Ovary (tissue), 9 donors: ENCODE measurements around the gene CST3. TPM values are rescaled to one million over a fixed set of nuclear protein-coding genes. Genes with fewer than 3 reads are reported as not detected.

Experiments
- DNase-seq, 5 donors: peaks; one replicate each; pipeline ENCODE4 v3.0.0-alpha.2; 2019 to 2020
- H3K27ac ChIP-seq, 2 donors: fragments of 200-600 bp; one replicate each; pipeline versions ENCODE4 v1.5.1 to v1.8.0; 2019 to 2022
- H3K27me3 ChIP-seq: fragments of 200-600 bp; one replicate; pipeline ENCODE4 v1.8.0; 2022
- H3K36me3 ChIP-seq: fragments of 200-600 bp; sonication (generic); one replicate; pipeline ENCODE4 v1.5.1; 2019
- H3K4me1 ChIP-seq: one replicate; pipeline ENCODE4 v1.8.1; 2013; ENCODE audit warnings: mild to moderate bottlenecking, moderate library complexity; ENCODE audit not compliant: insufficient read depth
- H3K4me3 ChIP-seq: fragments of 200-600 bp; sonication (generic); one replicate; pipeline ENCODE4 v1.5.1; 2017
- H3K9me3 ChIP-seq, 2 donors: fragments of 200-600 bp in 1 of 2; sonication (generic) in 1 of 2; one replicate each; pipeline versions ENCODE4 v1.5.1 to v1.8.1; 2013 to 2019; ENCODE audit warnings: mild to moderate bottlenecking in 1 of 2, moderate library complexity in 1 of 2
- CTCF ChIP-seq, 3 donors: fragments of 450-650 bp in 2 of 3; fragments of 200-600 bp in 1 of 3; IDR thresholded peaks; one replicate each; pipeline versions ENCODE4 v1.5.1 to v1.8.0; 2016 to 2022; ENCODE audit warnings: antibody characterized with exemption in 3 of 3, mild to moderate bottlenecking in 1 of 3
- EP300 ChIP-seq: sonication (generic); formaldehyde crosslinking; IDR thresholded peaks from one replicate; pipeline ENCODE4 v1.6.1; 2017; ENCODE audit warnings: antibody characterized with exemption
- POLR2A ChIP-seq: fragments of 450-650 bp; IDR thresholded peaks from one replicate; pipeline ENCODE4 v1.6.1; 2017; ENCODE audit warnings: antibody characterized with exemption, mild to moderate bottlenecking, moderate library complexity
- WGBS, 3 donors: extraction: QIAGEN DNeasy Blood & Tissue Kit in 1 of 3; methylation state at CpG; one replicate each; pipeline versions ENCODE4 v1.1.5 to v1.1.7; 2013 to 2017; 5-methylcytosine and 5-hydroxymethylcytosine counted together
- intact Hi-C, 4 donors: fragments of 100-400 bp; cut with DNase I; formaldehyde crosslinking; loops; one replicate each; pipeline versions ENCODE4 v1.11.0 to v1.15.1; 2022 to 2023
- polyA plus RNA-seq, 2 donors: library from polyadenylated mRNA; stranded (reverse); fragments of 200-250 nt in 1 of 2; fragments of 350-450 nt in 1 of 2; fragmentation: Illumina TruSeq in 1 of 2; extraction: RNeasy Lipid Tissue Mini Kit (QIAGEN cat#74804) in 1 of 2; gene quantifications; one replicate each; pipeline ENCODE4 v1.2.3, GENCODE V29; 2013 to 2014
- total RNA-seq, 7 donors: library from RNA; depleted of rRNA in 2 of 7; stranded (reverse); fragments of >200 nt in 2 of 7; fragmentation: NEBNext Ultra II Directional in 3 of 7; extraction: Animal tissue kit (Norgen Biotek cat#: 25700) in 3 of 7; gene quantifications; one replicate each; pipeline versions ENCODE4 v1.1.0 to v1.2.4, GENCODE V29; 2016 to 2023
- donor health status: DM: no; HTN: no; CAD: no; lungs with moderate emphysema.
- donor health status: DM: no; HTN: no; CAD: no.
- donor health status: Bipolar disorder and iron deficiency.
- donor health status: DM: yes; HTN: yes; CAD: no.
- donor health status: DM: no; HTN: no; CAD: no.
- donor health status: DM: yes; HTN: yes; CAD: no.

CST3 gene
- total and polyA plus RNA-seq, 9 donors: 317 to 889 (median 404) TPM

GRCh38 chr20:23603321-23603720 lies 34.4 kb downstream of the CST3 start:
- no peak for DNase-seq
- TF ChIP-seq POLR2A (no peak), EP300 (no peak), CTCF (IDR thresholded peaks at IDR 0.05) (no peak)
- no peak overlapping the region for H3K4me3 ChIP-seq
- no peaks in the 10 kb centered on the region for H3K27me3 ChIP-seq
- intact Hi-C loops: loop anchor here in 3 of 4 donors (5.0 to 10.0 kb wide), 4 partner anchors 159 to 381 kb away; partner anchors contain the start of genes CSTL1 (in 1 of the 3) and GGTLC1 (in 1 of the 3)
- H3K27ac ChIP-seq: no peak overlapping the region
- H3K4me1 ChIP-seq: no peaks in the 10 kb centered on the region
- no peaks in the 10 kb centered on the region for H3K9me3 ChIP-seq
- 85 to 94% (median 89%) methylated on average over 4 of the region's 4 CpGs for WGBS, 3 donors
- H3K36me3 ChIP-seq: no peaks in the 10 kb centered on the region

- no peak for DNase-seq
- TF ChIP-seq CTCF (IDR thresholded peaks at IDR 0.05): no peak
- 66 to 73% (median 68%) methylated on average over 6 of the region's 6 CpGs for WGBS, 3 donors
- no peaks in the 10 kb centered on the region for H3K36me3 ChIP-seq
- no peaks in the 10 kb centered on the region for H3K9me3 ChIP-seq
- H3K4me3 ChIP-seq: no peak overlapping the region
- H3K27me3 ChIP-seq: no peaks in the 10 kb centered on the region
- H3K27ac ChIP-seq: no peak overlapping the region
- intact Hi-C loops: loop anchor here in 3 of 4 donors (5.0 to 10.0 kb wide), 4 partner anchors 158 to 382 kb away; partner anchors contain the start of genes CSTL1 (in 1 of the 3) and GGTLC1 (in 1 of the 3)
- H3K4me1 ChIP-seq: no peaks in the 10 kb centered on the region
Observed at GRCh38 chr20:23602699-23603098, 35.1 kb downstream of the CST3 start.

- 50 to 66% (median 55%) methylated on average over 2 of the region's 2 CpGs for WGBS, 3 donors
- H3K4me1 ChIP-seq: no peaks in the 10 kb centered on the region
- no peaks in the 10 kb centered on the region for H3K27me3 ChIP-seq
- H3K4me3 ChIP-seq: no peak overlapping the region
- no peaks in the 10 kb centered on the region for H3K9me3 ChIP-seq
- no peaks in the 10 kb centered on the region for H3K36me3 ChIP-seq
- H3K27ac ChIP-seq: no peak overlapping the region
- intact Hi-C loops: loop anchor here in 3 of 4 donors (5.0 to 10.0 kb wide), 4 partner anchors 157 to 383 kb away; partner anchors contain the start of genes CSTL1 (in 1 of the 3) and GGTLC1 (in 1 of the 3)
- no peak for DNase-seq
- TF ChIP-seq EP300: no peak
- no peak for TF ChIP-seq CTCF (IDR thresholded peaks at IDR 0.05)
- TF ChIP-seq POLR2A: no peak
Observed at GRCh38 chr20:23602241-23602640, 35.5 kb downstream of the CST3 start.

GRCh38 chr20:23601715-23602114 lies 36.0 kb downstream of the CST3 start:
- WGBS, 3 donors: 43 to 48% (median 44%) methylated on average over 4 of the region's 4 CpGs
- intact Hi-C loops: loop anchor here in 3 of 4 donors (5.0 to 10.0 kb wide), 4 partner anchors 157 to 383 kb away; partner anchors contain the start of genes CSTL1 (in 1 of the 3) and GGTLC1 (in 1 of the 3)
- Histone ChIP-seq H3K36me3 (no peaks in the 10 kb centered on the region), H3K27ac (no peak overlapping the region), H3K4me3 (no peak overlapping the region), H3K9me3 (no peaks in the 10 kb centered on the region), H3K4me1 (no peaks in the 10 kb centered on the region), H3K27me3 (no peaks in the 10 kb centered on the region)
- no peak for TF ChIP-seq POLR2A
- TF ChIP-seq CTCF (IDR thresholded peaks at IDR 0.05): no peak
- TF ChIP-seq EP300: no peak
- DNase-seq: no peak
